SU-DHL-6 (cell line): ENCODE data around the gene CALML4.

Experiments used
- H2AFZ ChIP-seq: fragments of 200-600 bp; sonication (generic); 2 replicates; pipeline ENCODE4 v1.6.1; 2014; ENCODE audit warnings: low read depth, mild to moderate bottlenecking, moderate library complexity, mixed read lengths, antibody characterized with exemption, low read length; ENCODE audit not compliant: severe bottlenecking
- H3F3A ChIP-seq: fragments of 200-600 bp; shearing (Covaris generic); 2 replicates; pipeline ENCODE4 v1.6.0; 2016; ENCODE audit warnings: antibody characterized with exemption, mild to moderate bottlenecking; ENCODE audit not compliant: insufficient read depth
- H3K27ac ChIP-seq: fragments of 200-600 bp; sonication (generic); 2 replicates; pipeline ENCODE4 v1.5.1; 2016; ENCODE audit warnings: low read depth, mild to moderate bottlenecking, low read length, moderate library complexity, mixed read lengths
- H3K27me3 ChIP-seq: fragments of 200-600 bp; sonication (generic), shearing (Covaris generic); 2 replicates; pipeline ENCODE4 v1.6.0; 2014; ENCODE audit warnings: mild to moderate bottlenecking, low read length
- H3K36me3 ChIP-seq: fragments of 200-600 bp; sonication (generic); 2 replicates; pipeline ENCODE4 v1.6.1; 2014; ENCODE audit warnings: mild to moderate bottlenecking, low read length, mixed read lengths
- H3K4me2 ChIP-seq: fragments of 300-600, 200-600 bp; shearing (Covaris generic), sonication (generic); 2 replicates; pipeline ENCODE4 v1.6.0; 2014; ENCODE audit warnings: low read length, low read depth, mild to moderate bottlenecking; ENCODE audit not compliant: poor library complexity, severe bottlenecking
- H3K4me3 ChIP-seq: fragments of 200-600 bp; sonication (generic); 2 replicates; pipeline ENCODE4 v1.5.1; 2014; ENCODE audit warnings: antibody characterized with exemption, low read length, mild to moderate bottlenecking, mixed read lengths; ENCODE audit not compliant: insufficient read depth, poor library complexity, severe bottlenecking
- H3K79me2 ChIP-seq: fragments of 200-600 bp; sonication (generic); 2 replicates; pipeline ENCODE4 v1.6.1; 2014; ENCODE audit warnings: mild to moderate bottlenecking, low read length, moderate library complexity; ENCODE audit not compliant: insufficient read depth
- H3K9ac ChIP-seq: fragments of 200-600 bp; sonication (generic); 2 replicates; pipeline ENCODE4 v1.7.0; 2014; ENCODE audit warnings: mild to moderate bottlenecking, low read length
- H3K9me2 ChIP-seq: fragments of 200-600 bp; sonication (generic); replicated peaks from 2 replicates; pipeline ENCODE4 v1.6.1; 2014; ENCODE audit warnings: low read length; ENCODE audit not compliant: insufficient read depth
- H3K9me3 ChIP-seq: fragments of 200-600 bp; sonication (generic); 2 replicates; pipeline ENCODE4 v1.6.1; 2014; ENCODE audit warnings: low read length, mixed read lengths; ENCODE audit not compliant: insufficient read depth
- H4K20me1 ChIP-seq: fragments of 200-600 bp; sonication (generic); 2 replicates; pipeline ENCODE4 v1.6.1; 2014; ENCODE audit warnings: low read depth, mild to moderate bottlenecking, antibody characterized with exemption, low read length, moderate library complexity, mixed read lengths
- EZH2phosphoT487 ChIP-seq: fragments of 200-600 bp; sonication (generic), shearing (Covaris generic); conservative IDR thresholded peaks from 2 replicates; pipeline ENCODE4 v1.6.1; 2018; ENCODE audit warnings: mild to moderate bottlenecking, antibody characterized with exemption, low read length, moderate library complexity, mixed read lengths
- TF ChIP-seq, protein P1 (sequence below): fragments of 200-600 bp; sonication (generic); IDR thresholded peaks from one replicate; pipeline ENCODE4 v1.5.1; 2017; ENCODE audit warnings: antibody characterized with exemption, mild to moderate bottlenecking, low read length, moderate library complexity; ENCODE audit not compliant: insufficient read depth, poor library complexity, severe bottlenecking

The CALML4 gene

DNA sequence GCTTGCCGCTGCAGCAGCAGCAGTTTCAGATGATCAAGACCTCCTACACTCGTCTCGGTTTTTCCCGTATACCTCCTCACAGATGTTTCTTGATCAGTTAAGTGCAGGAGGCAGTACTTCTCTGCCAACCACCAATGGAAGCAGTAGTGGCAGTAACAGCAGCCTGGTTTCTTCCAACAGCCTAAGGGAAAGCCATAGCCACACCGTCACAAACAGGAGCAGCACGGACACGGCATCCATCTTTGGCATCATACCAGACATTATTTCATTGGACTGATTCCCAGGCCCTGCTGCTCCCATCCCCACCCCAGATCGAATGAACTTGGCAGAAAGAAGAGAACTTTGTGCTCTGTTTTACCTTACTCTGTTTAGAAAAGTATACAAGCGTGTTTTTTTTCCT lies 17.6 kb downstream of the CALML4 start:
- H3K36me3 ChIP-seq, result peaks cover 28% of the 10 kb centered on the region
- no peak overlapping the region for H3K9ac ChIP-seq
- H3K4me2 ChIP-seq, result peak overlapping the region; percentile 58
- no peak for TF ChIP-seq EZH2phosphoT487
- TF ChIP-seq, protein P1, sequence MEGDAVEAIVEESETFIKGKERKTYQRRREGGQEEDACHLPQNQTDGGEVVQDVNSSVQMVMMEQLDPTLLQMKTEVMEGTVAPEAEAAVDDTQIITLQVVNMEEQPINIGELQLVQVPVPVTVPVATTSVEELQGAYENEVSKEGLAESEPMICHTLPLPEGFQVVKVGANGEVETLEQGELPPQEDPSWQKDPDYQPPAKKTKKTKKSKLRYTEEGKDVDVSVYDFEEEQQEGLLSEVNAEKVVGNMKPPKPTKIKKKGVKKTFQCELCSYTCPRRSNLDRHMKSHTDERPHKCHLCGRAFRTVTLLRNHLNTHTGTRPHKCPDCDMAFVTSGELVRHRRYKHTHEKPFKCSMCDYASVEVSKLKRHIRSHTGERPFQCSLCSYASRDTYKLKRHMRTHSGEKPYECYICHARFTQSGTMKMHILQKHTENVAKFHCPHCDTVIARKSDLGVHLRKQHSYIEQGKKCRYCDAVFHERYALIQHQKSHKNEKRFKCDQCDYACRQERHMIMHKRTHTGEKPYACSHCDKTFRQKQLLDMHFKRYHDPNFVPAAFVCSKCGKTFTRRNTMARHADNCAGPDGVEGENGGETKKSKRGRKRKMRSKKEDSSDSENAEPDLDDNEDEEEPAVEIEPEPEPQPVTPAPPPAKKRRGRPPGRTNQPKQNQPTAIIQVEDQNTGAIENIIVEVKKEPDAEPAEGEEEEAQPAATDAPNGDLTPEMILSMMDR, result no peak
- peak overlapping the region; percentile 90 for H3K27ac ChIP-seq
- no peaks in the 10 kb centered on the region for H3K27me3 ChIP-seq
- H3K9me3 ChIP-seq, result no peaks in the 10 kb centered on the region
- H4K20me1 ChIP-seq, result no peaks in the 10 kb centered on the region
- peaks cover 31% of the 10 kb centered on the region for H3F3A ChIP-seq
- H3K4me3 ChIP-seq, result no peak overlapping the region
- H2AFZ ChIP-seq, result no peak overlapping the region
- H3K9me2 ChIP-seq, result no peaks in the 10 kb centered on the region
- no peaks in the 10 kb centered on the region for H3K79me2 ChIP-seq

DNA sequence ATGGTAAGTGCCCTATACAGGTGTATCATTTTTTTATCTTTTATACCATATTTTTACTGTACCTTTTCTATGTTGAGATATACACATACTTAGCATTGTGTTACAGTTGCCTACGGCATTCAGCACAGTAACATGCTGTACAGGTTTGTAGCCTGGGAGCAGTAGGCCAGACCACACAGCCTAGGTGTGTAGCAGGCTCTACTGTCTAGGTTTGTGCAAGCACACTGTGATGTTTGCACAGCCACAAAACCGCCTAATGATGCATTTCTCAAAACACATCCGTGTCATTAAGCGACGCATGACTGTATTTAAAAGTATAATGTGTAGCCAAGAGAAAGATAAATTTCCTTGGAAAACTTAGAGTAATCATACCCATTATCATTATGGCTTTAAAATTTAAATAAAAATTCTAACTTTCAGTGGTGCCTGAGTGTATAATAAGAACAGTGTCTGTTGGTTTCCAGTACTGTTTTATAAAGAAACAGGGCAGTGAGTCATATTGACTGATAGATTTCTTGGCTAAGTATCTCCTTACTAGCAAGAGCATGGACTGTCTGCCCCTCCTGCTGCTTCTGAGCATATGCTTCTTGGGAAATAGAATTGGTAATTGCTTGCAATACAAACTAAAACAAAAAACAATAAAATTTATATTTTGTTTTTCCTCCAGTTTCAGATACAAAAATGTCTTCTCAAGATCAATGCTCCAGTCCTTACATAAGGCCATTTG lies 18.3 kb downstream of the CALML4 start:
- Histone ChIP-seq H4K20me1 (no peaks in the 10 kb centered on the region), H3F3A (peaks cover 31% of the 10 kb centered on the region), H3K9ac (no peak overlapping the region), H3K79me2 (no peaks in the 10 kb centered on the region), H3K9me3 (no peaks in the 10 kb centered on the region), H3K27ac (peak overlapping the region; percentile 90), H3K9me2 (no peaks in the 10 kb centered on the region), H3K4me2 (peak overlapping the region; percentile 58), H2AFZ (no peak overlapping the region), H3K27me3 (no peaks in the 10 kb centered on the region), H3K4me3 (no peak overlapping the region), H3K36me3 (peaks cover 30% of the 10 kb centered on the region)
- TF ChIP-seq EZH2phosphoT487, result no peak
- TF ChIP-seq, protein P1, result no peak

DNA sequence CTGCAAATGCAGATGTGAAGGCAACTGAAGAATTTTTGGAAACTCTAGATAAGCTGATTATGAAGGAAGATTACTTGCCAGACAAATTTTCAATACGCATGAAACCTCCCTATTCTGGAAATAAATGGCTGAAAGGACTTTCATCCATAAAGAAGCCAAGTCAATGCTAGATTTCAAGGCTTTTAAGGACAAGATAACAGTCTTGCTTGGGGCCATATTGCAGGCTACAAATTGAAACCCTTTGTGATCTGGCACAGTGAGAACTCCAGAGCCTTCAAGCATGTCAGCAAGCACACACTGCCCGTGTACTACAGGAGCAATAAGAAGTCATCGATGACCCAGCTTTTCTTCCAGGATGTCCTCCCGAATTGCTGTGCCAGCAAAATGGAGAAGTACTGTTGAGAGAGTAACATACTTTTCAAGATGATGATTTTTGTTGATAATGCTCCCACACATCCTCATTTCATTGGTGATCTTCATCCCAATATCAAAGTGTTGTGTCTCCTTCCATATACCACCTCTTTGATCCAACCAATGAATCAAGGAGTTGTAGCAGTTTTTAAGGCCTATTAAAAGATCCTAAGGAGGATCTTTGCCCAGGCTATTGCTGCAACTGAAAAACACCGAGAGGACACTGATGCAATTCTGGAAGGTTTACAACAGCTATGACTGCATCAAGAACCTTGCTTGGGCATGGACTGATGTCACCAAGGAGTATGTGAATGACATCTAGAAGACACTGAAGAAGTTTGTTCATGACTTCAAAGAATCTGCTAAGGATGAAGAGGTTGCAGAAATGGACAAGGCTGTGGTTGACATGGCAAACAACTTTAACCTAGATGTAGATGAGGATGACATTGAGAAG lies 20.3 kb downstream of the CALML4 start:
- H3F3A ChIP-seq, result peaks cover 27% of the 10 kb centered on the region
- H3K27ac ChIP-seq, result no peak overlapping the region
- TF ChIP-seq EZH2phosphoT487, result no peak
- TF ChIP-seq, protein P1, result no peak
- H2AFZ ChIP-seq, result no peak overlapping the region
- H3K4me3 ChIP-seq, result no peak overlapping the region
- no peaks in the 10 kb centered on the region for H3K9me2 ChIP-seq
- no peaks in the 10 kb centered on the region for H3K27me3 ChIP-seq
- H3K79me2 ChIP-seq, result no peaks in the 10 kb centered on the region
- H3K4me2 ChIP-seq, result no peak overlapping the region
- no peaks in the 10 kb centered on the region for H3K9me3 ChIP-seq
- H3K9ac ChIP-seq, result no peak overlapping the region
- no peaks in the 10 kb centered on the region for H4K20me1 ChIP-seq
- peaks cover 35% of the 10 kb centered on the region for H3K36me3 ChIP-seq
